ENCODE results near the gene SH3BGR.

The SH3BGR gene

DNA sequence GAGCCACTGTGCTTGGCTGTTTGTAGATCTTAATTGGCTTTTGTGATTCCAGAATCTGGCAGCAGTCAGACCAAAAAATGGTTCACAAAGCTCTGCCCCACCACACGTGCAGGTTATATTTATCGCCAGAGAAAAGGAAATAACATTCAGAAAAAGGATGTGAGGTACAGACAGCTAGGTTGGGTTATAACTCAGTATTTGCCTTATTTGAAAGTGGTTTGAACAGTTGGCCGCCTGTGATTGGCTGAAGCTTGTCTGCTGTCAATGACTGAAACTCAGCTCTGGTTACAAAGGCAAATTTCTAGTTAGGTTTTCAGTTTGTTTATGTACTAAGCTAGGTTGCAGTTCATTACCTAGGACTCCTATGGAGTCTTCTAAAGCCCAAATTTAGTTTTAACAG lies 9.6 kb downstream of the SH3BGR start:
- no peak for DNase-seq

DNA sequence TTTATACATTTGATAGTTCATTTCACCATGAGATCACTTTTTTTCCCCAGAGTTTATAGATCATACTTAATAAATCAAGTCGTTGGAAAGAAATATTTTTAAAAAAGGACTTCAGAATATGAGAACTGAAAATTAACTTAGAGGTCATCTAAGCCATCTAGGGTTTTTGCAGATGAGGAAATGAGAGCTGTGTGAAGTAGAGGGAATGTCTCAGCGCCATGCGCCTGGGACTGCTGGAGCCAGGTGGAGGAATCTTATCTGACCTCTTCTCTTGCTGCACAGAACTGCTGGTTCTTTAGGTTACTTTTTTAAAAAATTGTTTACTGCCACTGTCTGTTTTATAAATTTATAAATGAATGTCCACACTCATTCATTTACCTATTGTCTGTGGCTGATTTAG lies 11.5 kb downstream of the SH3BGR start:
- DNase-seq = no peak

DNA sequence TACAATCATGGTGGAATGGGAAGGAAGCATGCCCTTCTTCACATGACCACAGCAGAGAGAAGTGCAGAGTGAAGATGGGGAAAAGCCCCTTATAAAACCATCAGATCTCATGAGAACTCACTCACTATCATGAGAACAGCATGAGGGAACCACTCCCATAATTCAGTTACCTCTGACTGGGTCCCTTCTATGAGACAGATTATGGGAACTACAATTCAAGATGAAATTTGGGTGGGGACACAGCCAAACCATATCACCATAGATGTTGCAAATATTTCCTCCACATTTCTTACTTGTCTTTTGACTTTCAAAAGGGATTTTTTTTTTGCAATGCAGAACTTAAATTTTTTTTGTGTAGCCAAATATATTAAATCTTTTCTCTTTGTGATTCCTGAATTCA lies 14.8 kb downstream of the SH3BGR start:
- no peak for DNase-seq

DNA sequence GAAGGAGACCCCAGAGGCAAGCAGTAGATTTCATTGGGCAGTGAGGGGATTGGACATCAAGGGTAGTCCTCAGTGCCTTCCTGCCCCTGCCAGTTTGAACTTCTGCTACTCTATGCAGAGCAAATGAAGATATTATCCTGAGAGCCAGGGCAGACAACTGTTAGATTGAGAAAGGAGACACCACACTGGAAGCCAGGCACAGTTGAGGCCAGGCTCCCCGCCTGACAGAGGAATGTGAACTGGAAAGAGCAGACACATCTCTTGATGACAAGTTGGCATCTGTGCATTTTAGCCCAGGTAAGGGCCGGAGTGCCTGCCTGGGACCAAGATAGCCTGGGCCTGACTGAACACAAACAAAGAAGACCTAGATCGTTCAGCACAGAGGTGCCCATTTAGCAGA lies 16.0 kb downstream of the SH3BGR start:
- DNase-seq = no peak

DNA sequence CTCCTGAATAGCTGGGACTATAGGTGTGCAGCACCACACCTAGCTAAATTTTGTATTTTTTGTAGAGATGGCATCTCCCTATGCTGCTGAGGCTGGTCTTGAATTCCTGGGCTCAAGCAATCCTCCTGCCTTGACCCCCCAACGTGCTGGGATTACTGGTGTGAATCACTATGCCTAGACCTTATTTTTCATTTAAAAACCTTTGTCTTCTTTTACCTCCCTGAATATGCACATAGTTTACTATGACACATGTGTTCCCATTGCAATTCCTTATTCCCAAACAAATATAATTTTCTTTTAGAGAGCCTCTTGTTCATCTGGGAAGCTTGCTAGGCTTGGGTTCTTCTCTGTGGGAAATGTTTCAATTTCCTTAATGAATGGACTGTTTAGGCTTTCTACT lies 16.8 kb downstream of the SH3BGR start:
- DNase-seq = no peak

DNA sequence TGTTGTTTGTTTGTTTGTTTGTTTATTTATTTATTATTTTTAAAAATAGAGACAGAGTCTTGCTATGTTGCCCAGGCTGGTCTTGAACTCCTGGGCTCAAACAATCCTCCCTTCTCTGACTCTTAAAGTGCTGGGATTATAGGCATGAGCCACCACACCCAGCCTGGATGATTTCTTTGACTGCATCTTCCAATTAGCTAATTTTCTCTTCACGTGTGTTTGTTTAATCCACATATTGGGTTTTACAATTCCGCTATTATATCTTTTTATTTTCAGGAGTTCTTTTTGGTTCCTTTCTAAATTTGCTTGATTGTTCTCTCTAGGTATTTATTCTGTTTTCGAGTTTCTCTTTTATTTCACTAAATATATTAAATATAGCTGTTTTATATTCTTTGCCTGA lies 19.8 kb downstream of the SH3BGR start:
- no peak for DNase-seq

DNA sequence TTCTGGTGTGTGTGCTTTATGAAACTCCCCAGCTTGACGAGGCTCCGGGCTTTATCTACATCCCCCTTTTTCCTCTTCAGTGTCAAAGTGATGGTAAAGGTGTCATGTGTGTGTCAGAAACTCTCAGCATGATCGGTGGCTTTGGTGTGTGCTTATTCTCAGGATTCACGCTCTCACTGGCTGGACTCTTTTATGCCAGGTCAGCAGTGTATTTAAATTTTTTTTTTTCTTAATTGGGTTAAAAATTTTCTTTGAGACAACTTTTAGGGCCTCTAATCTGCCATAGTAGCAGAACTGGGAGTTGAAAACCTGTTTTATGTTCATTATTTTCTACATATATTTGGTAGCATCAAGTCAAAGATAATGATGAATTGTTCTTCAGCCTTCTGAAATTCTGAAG lies 21.0 kb downstream of the SH3BGR start:
- DNase-seq = no peak

DNA sequence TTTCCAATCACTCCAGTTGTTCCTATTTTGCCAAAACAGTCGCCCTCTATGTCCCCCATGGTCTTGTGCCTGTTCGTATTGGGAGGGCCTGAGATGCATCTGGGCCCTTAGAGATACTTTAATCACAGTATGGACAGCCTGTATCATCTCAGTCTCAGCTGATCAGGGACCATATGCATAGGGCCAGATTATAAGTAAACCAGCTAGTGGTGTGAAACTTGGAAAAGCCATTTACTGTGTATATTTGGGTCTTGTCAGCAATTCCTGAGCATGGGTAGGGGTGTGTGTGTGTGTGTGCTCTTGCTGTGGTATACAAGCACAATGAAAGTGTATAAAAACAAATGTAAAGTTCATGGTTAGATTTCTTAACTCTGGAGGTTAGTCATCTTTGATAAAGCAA lies 22.8 kb downstream of the SH3BGR start:
- no peak for DNase-seq

DNA sequence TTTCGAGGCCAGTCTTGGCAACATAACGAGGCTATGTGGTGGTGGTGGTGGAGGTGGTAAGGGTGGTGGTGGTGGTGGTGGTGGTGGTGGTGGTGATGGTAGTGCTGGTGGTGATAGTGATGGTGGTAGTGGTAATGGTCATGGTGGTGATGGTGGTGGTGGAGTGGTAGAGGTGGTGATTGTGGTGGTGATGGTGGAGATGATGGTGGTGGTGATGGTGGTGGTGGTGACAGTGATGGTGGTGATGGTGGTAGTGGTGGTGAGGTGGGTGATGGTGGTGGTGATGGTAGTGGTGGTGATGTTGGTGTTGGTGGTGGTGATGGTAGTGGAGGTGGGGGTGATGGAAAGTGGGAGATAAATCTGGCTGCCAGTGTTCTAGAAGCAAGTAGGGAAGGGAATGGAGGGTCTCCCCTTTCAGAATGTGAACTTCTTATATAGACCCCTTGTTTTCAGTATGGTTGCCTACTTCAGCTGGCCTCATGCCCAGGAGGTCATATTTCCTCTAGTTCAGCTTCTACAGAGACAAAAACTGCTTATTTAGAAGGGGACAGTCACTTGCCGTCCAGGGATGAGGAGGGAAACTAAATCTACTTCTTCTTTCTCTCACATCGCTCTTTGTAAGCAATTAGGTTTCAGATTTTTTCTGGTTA lies 27.5 kb downstream of the SH3BGR start:
- DNase-seq = no peak

DNA sequence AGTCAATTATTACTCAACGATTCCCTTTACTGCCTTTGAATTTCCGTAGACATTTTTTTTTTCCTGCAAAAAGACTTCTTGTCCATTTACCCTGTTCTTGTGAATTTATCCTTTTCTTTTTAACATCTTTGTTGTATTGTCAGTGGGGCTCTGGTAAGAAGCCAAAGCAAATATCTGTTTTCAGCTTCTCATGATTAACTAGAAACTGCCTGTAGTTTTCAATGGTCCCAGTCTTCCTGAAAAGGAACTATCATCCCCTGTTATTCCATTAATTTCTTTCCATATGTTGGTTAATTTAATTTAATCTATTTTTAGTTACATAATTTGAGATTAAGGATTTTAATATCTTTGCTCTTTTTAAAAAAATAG lies 28.0 kb downstream of the SH3BGR start:
- DNase-seq = no peak

DNA sequence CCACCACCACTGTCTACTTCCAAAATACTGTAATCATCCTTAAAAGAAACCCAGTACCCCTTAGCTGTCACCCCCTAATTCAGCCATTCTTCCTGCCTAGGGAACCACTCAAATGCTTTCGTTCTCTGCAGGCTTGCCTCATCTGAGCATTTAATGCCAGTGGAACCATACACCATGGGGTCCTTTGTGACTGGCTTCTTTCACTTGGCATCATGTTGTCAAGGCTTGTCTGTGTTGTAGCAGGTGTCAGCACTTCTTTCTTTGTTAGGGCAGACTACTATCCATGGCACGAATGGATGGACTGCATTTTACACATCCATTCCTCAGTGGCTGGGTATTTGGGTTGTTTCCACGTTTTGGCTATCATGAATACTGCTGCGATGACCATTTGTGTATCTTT lies 28.5 kb downstream of the SH3BGR start:
- no peak for DNase-seq

DNA sequence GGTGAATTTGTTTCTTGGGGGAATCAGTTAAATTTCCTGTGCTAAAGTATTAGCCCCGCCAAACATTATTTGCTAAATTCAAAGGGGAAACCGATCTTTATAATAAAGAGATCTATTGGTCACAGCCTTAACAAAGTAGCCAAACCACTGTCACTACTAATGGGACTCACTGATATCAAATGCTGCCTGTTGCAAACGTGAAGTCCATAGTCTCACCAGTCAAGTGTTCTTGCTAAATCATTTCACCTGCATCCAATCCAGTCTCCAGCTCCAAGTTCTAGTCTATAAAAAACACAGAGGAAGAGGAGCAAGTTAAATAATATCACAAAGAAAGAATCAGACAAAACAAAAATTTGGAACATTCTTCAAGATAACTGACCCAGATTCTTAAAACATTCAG lies 30.1 kb downstream of the SH3BGR start:
- no peak for DNase-seq

DNA sequence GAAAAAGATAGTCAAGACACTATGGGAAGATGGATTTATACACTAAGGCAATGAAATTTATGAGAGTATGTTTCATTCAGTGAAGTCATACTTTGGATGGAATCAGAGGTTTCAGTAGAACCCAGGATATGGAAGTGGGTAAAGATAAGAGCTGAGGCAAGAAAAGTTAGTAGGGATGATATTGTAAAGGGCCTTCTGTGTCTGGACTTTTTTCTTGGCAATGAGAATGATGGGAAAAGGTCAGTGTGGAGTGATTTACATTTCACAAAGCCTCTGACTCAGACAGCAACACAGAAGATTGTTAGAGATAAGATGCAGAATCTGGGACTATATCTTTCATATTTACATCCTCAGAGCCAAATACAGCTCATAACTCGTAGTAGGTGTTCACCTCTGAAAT lies 32.1 kb downstream of the SH3BGR start:
- DNase-seq = no peak

DNA sequence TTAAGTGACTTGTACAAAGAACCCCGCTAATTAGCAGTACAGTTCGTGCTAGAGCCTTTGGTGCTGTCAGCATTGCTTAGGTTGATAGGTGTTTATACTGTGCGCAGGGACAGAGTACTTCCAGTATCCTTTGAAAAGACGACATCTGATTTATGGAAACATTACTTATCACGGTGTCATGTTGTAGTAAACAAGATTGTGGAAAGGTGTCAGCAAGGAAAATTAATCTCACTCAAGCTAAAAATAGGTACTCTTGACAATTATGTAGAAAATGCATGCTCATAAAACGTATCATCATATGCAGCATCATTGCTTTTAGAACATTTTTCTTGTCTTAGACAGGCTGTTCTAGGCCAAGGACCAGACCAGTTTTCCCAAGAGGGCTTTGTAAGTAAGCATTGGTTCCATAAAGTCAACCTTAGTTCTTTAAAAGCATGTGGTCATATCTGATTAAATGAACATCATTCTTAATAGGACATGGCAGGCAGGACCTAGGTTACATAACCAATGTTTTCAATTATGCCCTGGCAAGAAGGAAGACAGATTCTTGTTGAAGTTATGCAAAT lies 33.0 kb downstream of the SH3BGR start:
- DNase-seq = no peak

DNA sequence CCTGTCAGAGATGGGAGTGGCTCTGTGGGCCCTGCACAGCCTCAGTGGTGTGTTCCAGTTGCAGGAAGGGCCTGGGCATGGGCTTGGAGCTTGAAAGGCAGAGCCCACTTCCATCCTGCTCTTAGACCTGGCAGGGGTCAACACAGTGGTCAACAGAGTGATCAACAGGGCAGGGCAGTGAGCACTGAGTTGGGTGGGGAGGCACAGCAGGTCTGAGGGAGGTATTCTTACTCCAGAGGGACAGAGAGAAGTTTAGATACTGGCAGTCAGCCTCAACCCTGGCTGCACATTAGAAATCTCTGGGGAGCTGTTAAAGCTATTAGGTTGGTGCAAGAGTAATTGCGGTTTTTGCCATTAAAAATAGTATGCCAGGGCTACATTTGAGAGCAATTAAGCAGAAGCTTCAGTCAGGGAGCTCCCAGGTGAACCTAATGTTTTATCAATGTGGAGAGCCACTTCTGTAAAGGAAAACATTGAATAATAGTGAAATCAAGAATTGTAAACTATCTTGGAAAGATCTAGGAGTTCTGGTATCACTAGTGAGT lies 37.7 kb downstream of the SH3BGR start:
- DNase-seq = no peak

DNA sequence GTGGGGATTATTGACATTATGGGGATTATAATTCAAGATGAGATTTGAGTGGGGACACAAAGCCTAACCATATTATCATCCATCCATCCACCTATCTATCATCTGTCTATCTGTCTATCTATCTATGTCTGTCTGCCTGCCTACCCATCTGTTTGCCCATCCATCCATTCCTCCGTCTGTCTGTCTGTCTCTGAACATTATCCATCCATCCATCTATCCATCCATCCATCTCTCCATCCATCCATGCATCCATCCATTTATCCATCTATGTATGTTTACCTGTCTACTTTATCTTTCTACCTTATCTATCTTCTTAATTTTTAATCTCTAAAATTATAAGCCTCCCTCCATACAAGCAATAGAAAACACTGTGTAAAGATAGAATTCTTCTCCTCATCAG lies 47.4 kb downstream of the SH3BGR start:
- DNase-seq = no peak

DNA sequence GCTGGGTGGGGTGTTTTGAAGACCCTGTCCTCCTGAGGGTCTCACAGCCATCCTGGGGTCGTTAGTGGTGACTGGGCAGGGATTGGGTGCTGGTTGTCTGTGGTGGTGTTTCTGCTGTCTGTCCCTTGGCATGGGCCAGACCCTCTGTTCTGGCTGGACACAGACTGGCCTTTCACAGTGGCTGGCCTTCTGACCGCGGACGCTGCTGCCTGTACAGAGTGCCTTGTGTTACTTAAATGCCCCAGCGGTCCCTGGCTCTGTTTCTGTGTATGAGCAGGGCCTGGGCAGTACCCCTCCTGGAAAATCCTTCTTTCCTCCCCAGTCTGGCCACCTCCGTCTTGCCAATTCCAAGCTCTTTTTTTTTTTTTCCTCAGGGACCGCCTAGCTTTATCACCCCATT lies 50.9 kb downstream of the SH3BGR start:
- DNase-seq = no peak

DNA sequence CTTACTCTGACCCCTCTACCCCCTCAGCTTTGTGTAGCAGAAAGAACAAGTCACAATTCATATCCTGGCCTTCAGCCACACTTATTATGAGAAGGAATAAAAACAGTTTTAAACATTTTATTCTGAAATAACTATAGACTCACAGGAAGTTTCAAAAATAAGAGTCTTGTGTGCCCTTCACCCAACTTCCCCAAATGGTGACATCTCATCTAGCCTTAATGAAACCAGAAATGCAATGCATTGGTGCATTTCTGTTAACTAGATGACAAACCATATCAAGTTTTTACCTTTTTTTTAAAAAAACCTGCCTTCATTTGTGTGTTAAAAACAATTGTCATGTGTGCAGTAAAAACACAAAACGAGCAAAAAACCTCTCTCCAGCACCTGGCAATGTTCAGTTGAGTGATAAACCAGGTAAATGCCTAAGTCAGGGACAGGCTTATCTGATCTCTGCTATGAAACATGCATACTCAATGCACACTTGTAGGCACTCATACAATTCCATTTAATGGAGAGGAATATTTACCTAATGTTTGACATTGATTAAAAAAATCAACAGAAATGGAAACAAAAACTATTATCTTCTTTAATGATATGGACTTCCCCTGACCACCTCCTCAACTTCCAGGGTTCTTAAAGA lies 51.5 kb downstream of the SH3BGR start:
- no peak for DNase-seq

DNA sequence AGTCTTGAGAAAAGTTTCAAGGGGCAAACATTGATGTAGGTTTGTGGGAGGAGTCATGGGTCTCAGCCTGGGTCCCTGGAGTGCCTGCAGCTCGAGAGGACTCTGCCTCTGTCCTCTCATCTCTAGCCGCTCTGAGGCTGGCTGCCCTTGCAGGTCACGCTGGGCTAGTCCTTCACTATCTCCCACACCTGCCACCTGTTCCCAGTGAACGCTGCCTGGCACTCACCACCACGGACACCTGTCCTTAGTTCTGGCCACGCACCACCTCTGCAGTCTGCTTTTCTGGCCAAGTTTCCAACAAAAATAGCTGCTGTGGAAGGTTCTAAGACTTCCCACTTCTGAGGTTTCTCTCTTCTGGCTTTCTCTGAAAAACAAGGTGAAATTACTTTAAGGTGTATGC lies 52.5 kb downstream of the SH3BGR start:
- no peak for DNase-seq

DNA sequence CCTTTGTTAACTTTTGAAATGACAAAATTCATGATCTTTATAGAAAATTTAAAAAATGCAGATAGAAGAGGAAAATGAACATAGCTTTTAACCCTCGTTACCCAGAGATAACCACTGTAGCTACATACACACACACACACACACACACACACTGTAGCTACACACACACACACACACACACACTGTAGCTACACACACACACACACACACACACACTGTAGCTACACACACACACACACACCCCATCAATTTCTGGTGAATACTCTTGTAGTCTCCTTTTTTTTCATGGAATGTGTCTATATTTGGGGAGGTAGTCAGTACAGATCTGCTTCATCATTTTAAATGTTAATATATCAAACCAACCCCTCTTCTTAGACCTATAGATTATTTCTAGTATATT lies 58.5 kb downstream of the SH3BGR start:
- DNase-seq = no peak

DNA sequence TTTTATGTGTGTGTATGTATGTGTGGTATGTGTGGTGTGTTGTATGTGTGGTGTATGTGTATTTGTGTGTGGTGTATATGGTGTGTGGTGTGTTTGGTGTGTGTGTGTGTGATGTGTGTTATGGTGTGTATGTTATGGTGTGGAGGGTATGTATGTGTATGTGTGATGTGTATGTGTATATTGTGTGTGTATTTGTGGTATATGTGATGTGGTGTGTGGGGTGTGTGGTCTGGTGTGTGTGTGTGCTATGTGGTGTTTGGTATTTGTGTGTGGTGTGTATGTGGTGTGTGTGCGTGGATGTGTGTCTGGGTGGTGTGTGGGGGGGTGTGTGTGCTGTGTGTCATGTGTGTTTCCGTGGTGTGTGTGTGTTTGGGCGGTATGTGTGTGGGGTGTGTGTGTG lies 59.3 kb downstream of the SH3BGR start:
- DNase-seq = no peak

DNA sequence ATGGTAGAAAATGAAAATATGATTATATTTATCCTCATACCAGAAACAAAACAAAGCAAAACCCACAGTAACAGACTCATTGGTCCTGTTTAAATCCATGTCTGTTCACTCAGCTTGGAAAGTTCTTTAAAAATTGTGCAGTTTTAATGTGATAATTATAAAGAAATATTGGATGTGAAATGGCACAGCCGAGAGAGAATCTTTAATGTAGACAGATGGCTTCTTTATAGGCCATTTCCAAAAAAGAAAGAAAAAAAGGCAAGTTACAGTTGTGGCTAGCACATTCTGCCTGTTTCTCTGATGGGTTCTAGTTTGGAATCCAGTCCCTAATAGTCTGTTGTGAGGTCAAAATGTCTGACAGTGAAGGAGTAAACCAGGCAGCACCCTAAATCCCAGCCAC lies 62.0 kb downstream of the SH3BGR start:
- no peak for DNase-seq

DNA sequence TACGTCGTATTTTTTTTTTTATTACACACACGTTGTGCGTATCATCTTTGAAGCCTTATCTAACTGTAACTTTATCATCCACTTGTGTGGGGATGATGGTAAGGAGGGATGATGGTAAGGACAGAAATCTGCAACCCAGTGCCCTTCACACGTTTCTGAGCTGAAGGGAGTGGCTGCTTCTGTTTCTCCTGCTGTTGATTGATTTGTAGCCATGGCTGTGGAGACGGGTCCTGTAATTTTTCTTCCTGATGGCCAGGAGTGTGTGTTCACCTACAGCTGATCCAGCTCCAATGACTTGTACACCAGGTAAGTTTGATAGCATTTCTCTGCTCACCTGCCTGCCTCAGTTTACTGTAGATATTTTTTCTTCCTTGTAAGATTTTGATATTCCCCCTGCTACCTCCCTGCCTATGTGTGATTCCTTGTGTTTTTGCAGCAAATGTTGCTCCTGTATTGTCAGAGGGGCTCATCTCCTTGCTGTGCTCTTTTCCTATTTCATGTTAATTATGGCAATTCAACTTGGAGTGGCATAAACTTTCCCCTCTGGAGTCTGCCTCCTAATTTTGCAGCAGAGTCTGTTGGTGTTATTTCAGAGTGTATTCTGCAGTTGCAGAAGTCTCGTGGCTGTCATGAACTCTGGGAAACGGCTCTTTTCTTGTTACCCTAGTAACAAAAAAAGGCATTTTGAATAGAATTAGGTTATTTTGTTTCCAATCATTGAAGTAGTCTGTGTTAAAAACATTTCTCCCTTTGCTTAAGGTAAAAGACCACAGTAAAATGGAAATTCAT lies 64.1 kb downstream of the SH3BGR start:
- no peak for DNase-seq
